ENCODE results near the gene SMIM1.

- TF ChIP-seq CTCF (IDR thresholded peaks at IDR 0.05) (no peak), POLR2A (IDR thresholded peaks at IDR 0.05) (no peak)
Measured at GRCh38 chr1:3742439-3743298, 29.9 kb upstream of the SMIM1 start.
